Activated CD4-positive, alpha-beta T cell treated with anti-CD3 and anti-CD28 coated beads for 4 hours (primary cell): ENCODE measurements around the gene BCR.

Source experiments
- DNase-seq, 2 donors: peaks; one replicate each; pipeline ENCODE4 v3.0.0-alpha.2; 2020

The BCR gene

DNA sequence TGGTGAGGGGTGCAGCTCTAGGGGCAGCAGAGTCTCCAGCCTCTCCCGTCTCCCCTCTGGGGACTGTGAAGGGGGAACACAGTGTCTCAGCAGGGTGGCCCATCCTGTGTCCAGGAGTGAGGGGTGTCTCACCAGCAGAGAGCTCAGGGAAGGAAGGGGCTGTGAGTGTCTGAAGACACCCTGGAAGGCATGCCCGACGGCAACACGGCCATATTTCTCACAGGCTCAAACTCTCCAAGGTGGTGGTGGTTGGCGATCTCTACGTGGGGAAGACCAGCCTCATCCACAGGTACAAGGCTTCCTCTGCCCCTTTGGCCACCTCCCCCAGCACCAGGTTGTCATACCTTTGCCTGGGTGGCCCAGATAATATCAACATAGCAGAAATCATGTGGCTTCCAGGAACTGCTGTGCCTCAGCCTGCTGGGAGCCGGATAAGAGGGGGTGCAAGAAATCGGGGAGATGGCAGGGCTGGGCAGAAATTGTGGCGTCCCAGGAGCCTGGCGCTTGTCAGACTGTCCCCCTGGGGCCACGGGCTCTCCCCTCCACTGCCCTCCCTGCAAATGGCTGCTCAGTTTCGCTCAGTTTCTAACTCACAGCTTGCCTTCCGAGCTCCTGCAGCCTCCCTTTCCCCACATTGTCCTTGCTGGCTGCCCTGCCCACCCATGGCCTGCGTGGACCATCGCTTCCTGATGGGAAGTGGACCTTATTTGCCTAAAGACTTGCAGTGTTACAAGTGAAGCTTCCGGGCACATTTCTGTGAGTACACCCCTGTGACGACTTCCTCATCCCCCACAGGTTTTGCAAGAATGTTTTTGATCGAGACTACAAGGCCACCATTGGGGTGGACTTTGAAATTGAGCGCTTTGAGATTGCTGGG is 27.8 kb upstream of the BCR start:
- no peak for DNase-seq

GRCh38 chr22:23153994-23154393 is 26.3 kb upstream of the BCR start:
- no peak for DNase-seq

DNA sequence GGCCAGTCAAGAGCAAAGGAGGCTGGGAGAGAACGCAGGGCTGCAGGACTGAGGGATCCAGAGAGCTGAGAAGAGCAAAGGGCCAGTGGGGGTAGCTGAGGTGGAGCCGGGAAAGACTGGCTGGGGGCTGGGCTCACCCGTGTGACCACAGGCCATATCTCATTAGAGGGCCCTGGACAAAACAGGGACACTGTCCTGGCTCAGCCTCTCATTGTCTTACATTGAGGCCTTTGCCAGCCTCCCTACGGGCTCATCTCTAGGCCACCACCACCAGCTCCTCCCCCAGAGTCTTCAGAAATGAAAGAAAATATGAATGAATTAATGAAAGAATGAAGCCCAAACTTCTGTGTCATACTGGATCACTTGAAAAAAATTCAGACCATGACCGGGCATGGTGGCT is 25.8 kb upstream of the BCR start:
- no peak for DNase-seq

DNA sequence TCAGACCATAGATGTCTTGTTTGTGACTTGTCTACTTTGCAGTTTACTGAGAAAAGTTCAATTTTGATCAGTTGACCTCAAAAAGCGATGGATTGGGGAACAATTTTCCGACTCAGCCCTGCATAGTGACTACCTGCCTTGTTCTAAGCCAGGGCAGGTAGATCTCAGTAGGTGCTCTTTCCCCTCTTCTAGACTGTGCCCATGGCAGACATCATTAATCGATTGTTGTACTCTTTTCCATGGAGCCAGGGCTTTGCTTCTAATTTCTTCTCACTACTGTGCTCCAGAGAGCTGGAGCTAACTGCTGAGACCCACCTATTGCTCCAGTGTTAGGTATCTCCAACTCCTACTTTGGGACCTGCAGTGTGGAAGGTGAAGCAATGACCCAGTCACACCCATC is 25.2 kb upstream of the BCR start:
- no peak for DNase-seq

DNA sequence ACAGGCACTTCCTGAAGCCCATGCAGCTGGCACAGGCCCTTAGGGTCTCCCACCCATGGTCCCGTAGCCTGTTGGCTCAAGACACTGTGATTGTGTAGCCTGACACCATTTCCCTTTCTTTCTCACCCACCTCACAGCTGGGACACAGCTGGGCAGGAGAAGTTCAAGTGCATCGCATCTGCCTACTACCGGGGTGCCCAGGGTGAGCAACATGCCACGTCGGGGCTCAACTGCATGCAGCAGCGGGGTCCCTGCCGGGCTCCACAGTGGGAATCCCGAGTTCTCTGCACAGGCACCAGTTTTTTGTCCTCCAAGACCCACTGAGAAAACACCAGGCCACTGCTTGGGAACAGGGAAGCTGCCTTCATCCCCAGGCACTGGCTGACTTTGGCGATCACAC is 24.5 kb upstream of the BCR start:
- DNase-seq: no peak

- DNase-seq: no peak
These were observed 24.0 kb upstream of the BCR start for GRCh38 chr22:23156286-23156685.

DNA sequence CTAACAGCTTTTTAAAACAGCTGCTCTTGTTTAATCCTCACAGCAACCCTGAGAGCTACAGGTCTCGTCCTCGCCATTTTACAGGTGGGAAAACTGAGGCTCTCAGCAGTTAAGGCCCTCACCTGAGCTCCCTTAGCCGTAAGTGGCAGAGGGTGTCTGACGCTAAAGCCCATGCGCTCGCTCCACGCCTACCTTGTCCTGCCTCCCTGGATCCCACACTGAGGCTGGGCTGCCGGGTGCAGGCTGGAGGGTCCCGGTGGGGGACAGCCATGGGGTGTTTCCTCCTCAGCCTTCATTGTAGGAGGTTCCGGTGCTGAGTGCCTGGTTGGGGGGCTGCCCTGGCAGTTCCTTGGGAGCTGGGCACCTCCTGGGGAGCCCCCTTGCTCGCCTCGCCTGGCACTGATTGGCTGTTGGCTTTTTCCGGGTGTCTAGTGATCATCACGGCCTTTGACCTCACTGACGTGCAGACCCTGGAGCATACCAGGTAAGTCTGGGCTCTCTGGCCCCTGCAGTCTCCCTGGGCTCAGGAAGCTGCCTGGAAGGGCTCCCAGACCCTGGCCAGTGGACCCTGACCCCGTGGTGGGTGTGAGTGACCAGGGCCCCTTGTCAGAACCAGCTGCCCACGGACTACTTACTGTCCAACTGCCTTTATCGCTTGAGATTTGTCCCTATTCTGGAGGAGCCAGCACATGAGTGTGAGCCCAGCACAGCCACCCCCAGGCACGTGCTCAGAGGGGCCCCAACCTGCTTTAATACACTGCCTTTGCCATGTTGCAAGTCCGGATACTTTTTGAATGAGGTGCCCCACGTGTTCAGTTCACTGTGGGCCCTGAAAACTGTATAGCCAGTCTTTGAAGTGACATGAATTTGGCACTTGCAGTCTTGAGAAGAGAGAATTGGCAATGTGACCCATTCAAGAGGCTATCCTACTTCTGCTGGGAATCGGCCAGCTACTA is 22.5 kb upstream of the BCR start:
- DNase-seq: no peak

DNA sequence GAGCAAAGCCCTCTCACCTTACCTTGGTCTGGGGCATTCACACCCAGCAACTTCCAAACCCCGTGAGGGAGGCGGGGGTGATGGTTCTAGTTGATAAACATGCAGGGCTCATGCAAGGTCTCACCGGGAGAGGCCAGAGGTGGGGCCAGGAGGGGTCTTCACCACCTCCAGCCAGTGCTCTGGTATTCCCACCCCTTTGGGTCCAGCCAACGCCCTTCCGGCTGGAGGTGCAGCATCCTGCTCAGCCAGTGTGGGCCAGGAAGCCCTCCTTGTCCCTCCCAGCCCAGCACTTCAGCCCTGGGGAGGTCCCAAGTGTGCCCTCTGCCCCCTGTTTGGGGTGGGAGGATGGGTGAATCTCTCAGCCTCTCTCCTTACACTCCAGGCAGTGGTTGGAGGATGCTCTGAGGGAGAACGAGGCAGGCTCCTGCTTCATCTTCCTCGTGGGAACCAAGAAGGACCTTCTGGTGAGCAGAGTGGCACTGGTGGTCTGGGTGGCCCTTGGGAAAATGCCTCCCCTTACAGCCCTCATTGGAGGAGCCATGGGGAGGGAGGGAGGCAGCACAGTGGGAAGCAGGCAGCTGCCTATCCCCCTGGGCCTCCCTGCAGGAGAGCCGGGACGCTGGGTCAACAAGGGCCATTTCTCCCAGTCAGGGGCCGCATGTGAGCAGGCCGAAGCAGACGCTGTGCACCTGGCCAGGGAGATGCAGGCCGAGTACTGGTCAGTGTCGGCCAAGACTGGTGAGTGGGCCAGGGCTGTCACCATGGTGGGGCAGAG is 21.6 kb upstream of the BCR start:
- no peak for DNase-seq

DNA sequence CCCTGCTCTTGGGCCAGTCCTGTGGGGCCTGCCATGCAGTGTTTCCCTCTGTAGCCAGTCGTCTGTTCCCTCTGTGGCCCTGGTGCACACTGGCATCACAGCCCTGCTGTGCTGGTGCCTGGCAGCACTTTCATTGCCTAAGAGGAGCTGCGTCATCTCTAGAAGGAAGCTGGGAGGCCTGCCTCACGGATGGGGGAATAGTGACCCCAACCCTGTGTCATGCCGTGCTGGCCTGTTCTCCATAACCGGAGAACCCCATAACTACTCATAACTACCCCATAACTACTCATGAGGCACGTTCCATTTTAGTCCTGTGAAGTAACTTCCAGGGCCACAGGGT is 21.0 kb upstream of the BCR start:
- no peak for DNase-seq

GRCh38 chr22:23161029-23161428 is 19.3 kb upstream of the BCR start:
- DNase-seq: no peak

DNA sequence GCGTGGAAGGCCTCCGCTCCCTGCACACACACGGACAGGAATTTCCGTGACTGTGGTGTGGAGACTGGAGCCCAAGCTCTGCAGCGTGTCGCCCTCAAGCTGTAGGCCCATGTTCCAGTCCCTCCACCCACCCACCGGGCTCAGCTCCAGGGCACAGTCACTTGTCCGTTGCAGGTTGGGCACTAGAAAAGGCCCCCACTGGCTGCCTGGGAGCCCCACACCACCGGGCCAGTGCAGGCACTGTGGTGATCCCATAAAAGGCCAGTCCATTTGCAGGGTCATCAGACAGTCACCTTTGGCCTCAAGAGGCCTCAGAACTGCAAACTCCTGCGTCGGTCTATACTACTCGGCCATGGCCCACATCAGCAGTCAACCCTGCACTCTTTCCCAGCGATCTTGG is 18.7 kb upstream of the BCR start:
- DNase-seq: no peak

DNA sequence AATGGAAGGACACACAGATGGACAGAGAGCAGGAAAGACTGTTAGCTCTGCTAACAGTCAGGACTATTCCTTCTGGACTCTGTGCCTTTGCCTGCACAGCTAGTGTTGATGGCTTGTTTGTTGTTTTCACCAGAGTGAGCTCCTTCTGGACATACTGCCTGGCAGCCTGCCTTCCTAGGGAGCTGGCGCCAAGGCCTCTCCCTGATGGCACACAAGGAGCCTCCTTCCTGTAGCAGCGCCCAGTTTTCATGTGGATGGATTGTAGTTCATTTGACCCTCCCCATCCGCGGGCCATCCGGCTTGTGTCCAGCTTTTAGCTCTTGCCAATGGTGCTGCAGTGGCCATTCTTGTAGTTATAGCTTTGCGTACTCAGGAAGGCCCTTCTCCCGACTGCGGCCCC is 16.6 kb upstream of the BCR start:
- DNase-seq: no peak

GRCh38 chr22:23164091-23164490 is 16.2 kb upstream of the BCR start:
- no peak for DNase-seq

- DNase-seq: no peak
These were observed 14.1 kb upstream of the BCR start for GRCh38 chr22:23166042-23166831.

- DNase-seq: no peak
These were observed 13.3 kb upstream of the BCR start for GRCh38 chr22:23166841-23167616.

GRCh38 chr22:23168391-23169042 is 11.8 kb upstream of the BCR start:
- no peak for DNase-seq

- no peak for DNase-seq
These were observed 11.3 kb upstream of the BCR start for GRCh38 chr22:23169043-23169406.

- DNase-seq: no peak
These were observed 4.3 kb upstream of the BCR start for GRCh38 chr22:23175817-23176644.

GRCh38 chr22:23176645-23177027 is 3.7 kb upstream of the BCR start:
- no peak for DNase-seq

DNA sequence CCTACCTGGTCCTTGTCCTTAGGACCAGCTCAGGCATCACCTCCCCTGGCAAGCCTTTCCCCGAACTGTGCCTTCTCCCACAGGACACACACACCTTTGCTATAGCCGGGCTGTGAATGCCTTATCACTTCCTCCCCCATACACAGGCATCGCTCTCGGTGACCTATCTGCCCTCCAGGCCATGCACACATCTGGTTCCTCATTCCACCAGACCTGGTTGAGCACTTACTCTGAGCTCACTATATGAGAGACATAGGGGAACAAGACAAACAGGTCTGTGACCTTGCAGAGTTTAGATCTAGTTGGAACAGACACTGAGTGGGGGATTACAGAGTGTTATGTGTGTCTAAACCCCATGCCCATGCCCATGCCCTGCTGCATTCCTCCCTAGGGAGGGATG is 3.1 kb upstream of the BCR start:
- DNase-seq: no peak
